K562 (cell line): ENCODE measurements around the gene EXOSC2. TPM values are rescaled to one million over a fixed set of nuclear protein-coding genes. Genes with fewer than 3 reads are reported as not detected.

Experiments
- CBFB ChIP-seq: sonication (generic); formaldehyde crosslinking; IDR thresholded peaks from 2 replicates; pipeline ENCODE4 v1.4.0; 2020; ENCODE audit warnings: mild to moderate bottlenecking, missing genetic modification reagents
- HBP1 ChIP-seq: fragments of 450-650 bp; formaldehyde crosslinking; IDR thresholded peaks from 2 replicates; pipeline ENCODE4 v1.4.0; 2022; ENCODE audit warnings: missing genetic modification characterization
- HDGF ChIP-seq: fragments of 450-650 bp; IDR thresholded peaks from 2 replicates; pipeline ENCODE4 v1.6.1; 2016
- MYBL2 ChIP-seq, 2 experiments: fragments of 450-650 bp in 1 of 2; sonication (generic) in 1 of 2; formaldehyde crosslinking in 1 of 2; IDR thresholded peaks; 2 replicates each; pipeline versions ENCODE4 v1.6.1 to v1.8.1; 2017 to 2022; ENCODE audit warnings: borderline replicate concordance in 1 of 2, inconsistent platforms in 1 of 2, low read depth in 1 of 2, mild to moderate bottlenecking in 1 of 2, missing genetic modification reagents in 1 of 2, moderate library complexity in 1 of 2
- NFIC ChIP-seq: fragments of 450-650 bp; IDR thresholded peaks from 2 replicates; pipeline ENCODE4 v1.6.1; 2017; ENCODE audit warnings: mild to moderate bottlenecking, inconsistent platforms
- NKRF ChIP-seq: fragments of 450-650 bp; IDR thresholded peaks from 2 replicates; pipeline ENCODE4 v1.6.1; 2016; ENCODE audit warnings: borderline replicate concordance
- PKNOX1 ChIP-seq: fragments of 450-650 bp; IDR thresholded peaks from 2 replicates; pipeline ENCODE4 v1.6.1; 2016
- PRDM10 ChIP-seq: fragments of 450-650 bp; IDR thresholded peaks from 2 replicates; pipeline ENCODE4 v1.6.1; 2018; ENCODE audit not compliant: partially characterized antibody
- RNF219 ChIP-seq: fragments of 250-450 bp; sonication (Bioruptor Pico); IDR thresholded peaks from 2 replicates; pipeline ENCODE4 v1.5.0; 2022; ENCODE audit warnings: mild to moderate bottlenecking
- SIN3A ChIP-seq, 2 experiments: fragments of 150-350 bp in 1 of 2; IDR thresholded peaks; 2 replicates each; pipeline ENCODE4 v1.6.1; 2011 to 2016; ENCODE audit warnings: borderline replicate concordance in 2 of 2, low read depth in 2 of 2, low read length in 2 of 2, mild to moderate bottlenecking in 2 of 2, moderate library complexity in 2 of 2; ENCODE audit not compliant: control insufficient read depth in 1 of 2
- SMARCA4 ChIP-seq: fragments of 450-650 bp; IDR thresholded peaks from 2 replicates; pipeline ENCODE4 v1.6.1; 2016
- TAF9B ChIP-seq: fragments of 450-650 bp; IDR thresholded peaks from 2 replicates; pipeline ENCODE4 v1.6.1; 2018; ENCODE audit warnings: mild to moderate bottlenecking; ENCODE audit not compliant: partially characterized antibody
- YY1 ChIP-seq, 3 experiments: IDR thresholded peaks; 2 replicates each; pipeline ENCODE4 v1.6.1; 2011; ENCODE audit warnings: low read length in 2 of 3, mild to moderate bottlenecking in 2 of 3, moderate library complexity in 2 of 3, borderline replicate concordance in 1 of 3, control low read depth in 1 of 3, low read depth in 1 of 3; ENCODE audit not compliant: insufficient read depth in 3 of 3, insufficient replicate concordance in 2 of 3, control insufficient read depth in 1 of 3, insufficient read length in 1 of 3; ENCODE audit errors: extremely low read depth in 1 of 3
- ZNF263 ChIP-seq: sonication (generic); formaldehyde crosslinking; IDR thresholded peaks from 2 replicates; pipeline ENCODE4 v1.8.0; 2022; ENCODE audit warnings: mild to moderate bottlenecking, missing genetic modification reagents, borderline replicate concordance
- polyA plus RNA-seq, 8 experiments: library from polyadenylated mRNA; depleted of rRNA in 4 of 8; stranded (reverse) in 5 of 8; unstranded in 3 of 8; fragments of >200 nt; fragmentation: Nextera tagmentation in 2 of 8; fragmentation: Illumina TruSeq in 1 of 8; extraction: Ambion mirVana in 2 of 8; extraction: Trizol in 1 of 8; gene quantifications; 2 replicates each; pipeline versions ENCODE4 v1.2.1 to v1.2.3, GENCODE V29; 2011 to 2014; ENCODE audit warnings: inconsistent platforms in 1 of 8, missing spikeins in 1 of 8
- total RNA-seq, 7 experiments: library from RNA; depleted of rRNA in 6 of 7; stranded (reverse); fragments of >200 nt in 6 of 7; fragmentation: Illumina TruSeq in 2 of 7; extraction: Trizol in 2 of 7; gene quantifications; 2 replicates each; pipeline versions ENCODE4 v1.2.1 to v1.2.3, GENCODE V29; 2011 to 2021; ENCODE audit warnings: low replicate concordance in 1 of 7

The EXOSC2 gene
- total and polyA plus RNA-seq, 9 of the 15 experiments (the other 6 are each of a cell fraction or from before 2014, with no cell fraction given) = 46.0 to 101 (median 77.6) TPM

GRCh38 chr9:130693426-130694191, at the start of gene EXOSC2 (continued):
- 0 out of 2 replicates have a peak, but pooled peaks have one; percentile 21 for TF ChIP-seq ZNF263
- TF ChIP-seq TAF9B = peak; percentile 94
- no peak for TF ChIP-seq MYBL2 (IDR thresholded peaks at IDR 0.05; ENCODE audit: low read depth)
- TF ChIP-seq MYBL2 (CRISPR knock-in tag; IDR thresholded peaks at IDR 0.05; ENCODE audit: borderline replicate concordance) = no peak
- TF ChIP-seq CBFB = peak; percentile 34; the same call in 1 of the 2 replicates
- TF ChIP-seq RNF219 (CRISPR knock-in tag) = no peak
- peak in 1 of 2 experiments; percentile 87; a peak in 2 of 4 replicates for TF ChIP-seq SIN3A (IDR thresholded peaks at IDR 0.05; ENCODE audit: borderline replicate concordance in 2 of 2, control insufficient read depth in 1 of 2, low read depth in 2 of 2, low read length in 2 of 2)
- peak; percentile 98 to 100 (median 100) for TF ChIP-seq YY1 (IDR thresholded peaks at IDR 0.05; ENCODE audit: borderline replicate concordance in 1 of 3, control insufficient read depth in 1 of 3, extremely low read depth in 1 of 3, insufficient read depth in 3 of 3, insufficient read length in 1 of 3, insufficient replicate concordance in 2 of 3, low read depth in 1 of 3, low read length in 2 of 3)
- peak; percentile 94 for TF ChIP-seq NKRF
- no peak for TF ChIP-seq HDGF
- TF ChIP-seq SMARCA4 = no peak
- TF ChIP-seq NFIC = no peak
- no peak for TF ChIP-seq HBP1 (CRISPR knock-in tag)
- no peak for TF ChIP-seq PRDM10
- TF ChIP-seq PKNOX1 = peak; percentile 41; the same call in 1 of the 2 replicates
